Measurements from ENCODE around the gene EEF2K. TPM values are rescaled to one million over a fixed set of nuclear protein-coding genes. Genes with fewer than 3 reads are reported as not detected.
"Not testable (repeated sequence)": the region's sequence is repeated elsewhere in the genome, so short reads cannot be mapped to it uniquely, and the experiment has no call there.

EEF2K gene
- polyA plus RNA-seq, 12 donors, result 33.3 to 93.3 (median 53.7) TPM

DNA sequence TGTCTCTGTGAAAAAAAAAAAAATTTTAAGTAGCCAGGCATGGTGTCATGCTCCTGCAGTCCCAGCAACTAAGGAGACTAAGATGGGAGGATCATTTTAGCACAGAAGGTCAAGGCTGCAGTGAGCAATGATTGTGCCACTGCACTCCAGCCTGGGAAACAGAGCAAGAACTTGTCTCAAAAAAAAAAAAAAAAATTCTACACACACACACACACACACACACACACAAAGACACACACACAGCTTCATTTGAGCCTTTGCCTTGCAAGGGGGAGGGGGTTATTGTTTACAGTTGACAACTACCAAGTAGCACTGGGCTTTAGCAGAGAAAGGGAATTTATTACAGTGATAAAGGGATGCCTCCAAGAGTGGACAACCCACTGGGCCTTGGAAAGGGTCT lies 86.2 kb downstream of the EEF2K start:
- no peak for DNase-seq

DNA sequence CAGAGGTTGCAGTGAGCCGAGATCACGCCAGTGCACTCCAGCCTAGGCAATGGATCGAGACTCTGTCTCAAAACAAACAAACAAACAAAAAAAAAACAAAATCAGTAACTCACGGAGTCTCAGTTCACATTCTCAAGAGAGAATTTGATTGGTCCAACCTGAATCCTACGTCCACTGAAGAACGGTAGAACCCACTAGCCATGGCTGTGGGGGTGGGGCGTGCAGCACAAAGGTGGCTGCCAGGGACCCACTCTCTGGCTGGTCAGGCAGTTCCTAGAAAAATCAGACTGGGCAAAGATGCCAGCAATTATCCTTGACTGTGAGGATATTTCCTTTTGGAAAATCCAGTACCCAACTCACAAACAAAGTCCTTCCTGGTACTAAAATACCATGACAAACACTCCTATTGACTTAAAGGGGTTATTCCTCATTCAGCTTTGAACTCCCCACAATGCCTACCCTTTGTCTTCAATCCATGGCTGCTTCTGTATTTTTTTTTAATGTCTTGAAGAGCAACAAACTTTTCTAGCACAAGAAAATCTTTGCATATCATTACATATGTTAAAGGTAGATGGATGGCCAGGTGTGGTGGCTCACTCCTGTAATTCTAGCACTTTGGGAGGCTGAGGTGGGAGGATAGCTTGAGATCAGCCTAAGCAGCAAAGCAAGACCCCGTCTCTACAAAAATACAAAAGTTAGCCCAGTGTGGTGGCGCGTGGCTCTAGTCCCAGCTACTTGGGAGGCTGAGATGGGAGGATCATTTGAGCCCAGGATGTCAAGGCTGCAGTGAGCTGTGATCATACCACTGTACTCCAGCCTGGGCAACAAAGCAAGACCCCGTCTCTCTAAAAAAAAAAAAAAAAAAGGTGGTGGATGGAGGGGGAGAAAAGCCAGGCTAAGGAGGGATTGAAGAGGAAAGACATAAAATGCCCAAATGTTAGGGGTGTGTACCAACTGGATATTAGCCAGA lies 87.3 kb downstream of the EEF2K start:
- no peak for DNase-seq

DNA sequence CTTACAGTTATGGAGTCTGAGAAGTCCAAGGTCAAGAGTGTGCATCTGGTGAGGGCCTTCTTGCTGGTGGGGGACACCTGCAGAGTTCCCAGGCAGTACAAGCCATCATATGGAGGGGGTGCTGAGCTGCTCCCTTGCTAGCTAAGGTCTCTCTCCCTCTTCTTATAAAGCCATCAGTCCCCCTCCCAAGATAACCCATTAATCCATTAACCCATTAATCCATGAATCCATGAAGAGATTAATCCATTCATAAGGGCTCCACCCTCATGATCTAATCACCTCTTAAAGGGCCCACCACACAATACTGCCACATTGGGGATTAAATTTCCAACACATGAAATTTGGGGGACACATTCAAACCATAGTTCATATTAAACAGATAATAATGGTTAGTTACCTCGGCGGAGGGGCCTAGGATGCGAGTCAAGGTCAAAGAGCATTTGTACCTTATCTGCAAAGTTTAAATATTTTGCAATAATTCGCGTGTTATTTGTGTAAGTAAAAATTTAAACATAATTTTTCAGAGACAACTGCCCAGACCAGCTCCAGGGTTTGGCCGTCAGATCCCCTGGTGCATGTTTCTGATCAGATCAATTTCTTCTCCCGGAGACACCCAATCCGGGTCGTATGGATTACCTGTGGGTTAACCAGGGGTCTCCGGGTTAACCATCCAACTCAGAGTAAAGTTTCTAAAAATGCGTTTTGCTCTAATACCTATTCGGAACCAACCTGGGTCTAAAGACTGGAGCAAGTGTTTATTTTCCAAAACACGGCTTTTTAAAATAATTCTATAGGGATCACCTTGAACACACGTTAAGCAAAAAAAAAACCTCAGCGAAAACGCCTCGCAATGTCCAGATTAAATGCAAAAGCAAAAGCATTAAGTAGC lies 90.4 kb downstream of the EEF2K start:
- DNase-seq, result no peak

DNA sequence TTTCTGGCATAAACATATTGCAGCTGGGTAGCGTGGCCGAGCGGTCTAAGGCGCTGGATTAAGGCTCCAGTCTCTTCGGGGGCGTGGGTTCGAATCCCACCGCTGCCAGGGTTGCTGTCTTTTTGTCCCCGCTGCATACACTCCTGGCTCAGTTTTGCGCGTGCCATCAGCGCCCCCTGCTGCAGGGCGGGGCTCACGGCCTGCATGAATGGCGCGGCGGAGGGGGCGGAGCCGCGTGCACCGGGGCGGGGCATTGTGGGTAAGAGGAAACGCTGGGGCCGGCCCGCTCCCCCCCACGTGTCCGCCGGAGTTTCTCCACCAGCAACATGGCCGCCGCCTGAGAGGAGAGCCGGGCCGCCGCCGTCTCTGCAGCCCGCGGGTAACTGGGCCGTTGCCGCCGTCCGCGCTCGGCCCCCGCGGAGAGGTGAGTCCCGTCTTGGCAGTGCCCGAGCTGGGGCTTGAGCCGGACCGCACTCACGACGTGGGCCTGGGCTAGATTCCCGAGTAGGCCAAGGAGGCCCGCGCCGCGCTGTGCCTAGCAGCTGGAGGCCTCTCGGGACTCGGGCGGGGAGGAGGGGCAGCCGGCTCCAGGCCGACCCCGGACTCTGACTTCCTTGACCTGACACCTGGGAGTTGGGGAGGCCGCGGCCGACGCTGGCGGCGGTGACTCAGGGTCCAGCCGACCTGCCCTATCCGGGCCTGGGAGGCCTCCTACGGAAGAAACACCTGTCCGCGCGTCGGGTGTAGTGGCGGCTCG lies 91.2 kb downstream of the EEF2K start, which contains the start of gene POLR3E:
Gene POLR3E (plus strand): TSS at position 296 of the 757 bp plus-strand sequence. CDS start 5,560 bp downstream, outside the sequence.
- DNase-seq, result peak; percentile 100

DNA sequence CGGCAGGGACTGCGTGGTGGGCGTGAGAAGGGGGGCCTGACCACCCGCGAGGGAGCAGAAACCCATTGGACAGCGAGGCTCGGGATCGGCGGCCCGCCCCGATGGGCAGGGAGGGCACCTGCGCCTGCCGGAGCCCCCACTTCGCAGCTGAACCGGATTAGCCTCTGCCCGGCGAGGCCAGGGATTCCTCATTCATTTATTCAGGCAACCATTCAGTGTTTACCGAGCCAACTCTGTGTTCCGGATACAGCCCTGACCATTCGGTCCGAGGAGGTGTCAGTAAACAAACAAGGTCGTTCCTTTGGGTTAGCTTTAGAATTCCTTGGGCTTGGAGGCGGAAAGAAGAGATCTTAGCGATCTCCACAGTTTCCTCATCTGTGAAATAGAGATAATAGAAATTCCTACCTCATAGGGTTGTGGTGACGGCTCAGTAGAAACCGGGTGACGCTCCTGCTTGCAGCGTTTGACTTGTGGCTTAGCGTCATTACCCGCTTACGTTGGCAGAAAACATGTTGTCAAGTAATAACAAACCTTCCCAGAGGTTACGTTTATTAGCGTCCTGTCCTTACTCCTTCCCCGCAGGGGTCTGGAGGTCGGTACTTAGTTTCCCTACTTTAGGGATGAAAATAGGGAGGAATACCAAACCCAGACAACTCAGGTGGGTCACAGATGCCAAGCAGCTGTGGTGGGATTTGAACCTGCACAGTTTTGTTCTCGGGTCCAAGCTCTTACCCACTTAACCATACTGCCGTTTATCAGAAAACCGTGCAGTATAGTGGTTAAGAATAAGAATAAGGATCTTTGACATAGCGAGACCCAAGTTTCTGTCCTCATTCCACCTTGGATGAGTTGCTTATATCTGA lies 92.0 kb downstream of the EEF2K start:
- peak; percentile 81 for DNase-seq

DNA sequence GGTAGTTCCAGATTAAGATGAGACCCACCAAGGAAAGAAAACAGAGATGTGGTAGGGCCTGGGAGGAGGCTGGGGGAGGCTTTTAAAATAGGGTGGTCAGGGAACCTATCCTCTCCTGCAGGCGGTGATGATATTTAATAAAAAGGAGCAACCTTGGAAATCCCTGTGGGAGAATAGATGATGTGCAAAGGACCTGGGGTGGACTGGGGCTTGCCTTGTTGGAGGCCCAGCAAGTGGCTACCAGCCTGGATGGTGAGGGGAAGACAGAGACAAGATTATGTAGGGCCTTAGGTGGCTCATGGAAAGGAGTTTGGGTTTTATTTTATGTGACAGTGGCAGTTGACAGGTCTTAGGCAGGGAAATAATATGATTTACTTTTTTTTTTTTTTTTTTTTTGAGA lies 93.0 kb downstream of the EEF2K start:
- DNase-seq, result no peak

DNA sequence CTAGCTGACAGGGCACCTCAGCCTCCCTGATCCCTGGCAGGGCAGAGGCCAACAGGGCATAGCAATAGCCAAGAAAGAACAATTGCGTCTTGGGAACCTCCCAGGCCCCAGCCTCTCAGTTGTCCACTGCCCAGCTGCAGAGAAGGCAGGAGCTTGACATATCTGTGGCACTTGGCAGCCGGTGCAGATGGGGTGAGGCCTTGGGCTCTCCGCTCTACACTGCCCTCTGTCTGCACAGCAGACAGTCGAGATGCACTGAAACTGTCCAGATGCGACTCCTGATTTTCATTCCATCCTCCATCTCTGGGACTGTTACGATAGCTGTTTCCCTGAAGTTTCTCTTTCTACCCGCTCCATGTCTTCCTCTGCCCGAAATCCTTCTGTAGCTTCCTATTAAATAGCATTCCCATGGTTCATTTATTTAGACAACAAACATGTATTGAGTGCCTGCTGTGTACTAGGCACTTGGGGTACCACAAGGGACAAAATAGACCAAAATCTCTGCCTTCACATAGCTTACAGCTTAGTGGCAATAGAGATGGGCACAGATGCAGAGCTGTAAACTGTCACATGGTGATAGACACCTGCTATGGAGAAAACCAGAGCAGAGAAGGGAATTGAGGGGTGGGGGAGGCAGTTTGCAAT lies 94.5 kb downstream of the EEF2K start:
- DNase-seq, result peak; percentile 25

DNA sequence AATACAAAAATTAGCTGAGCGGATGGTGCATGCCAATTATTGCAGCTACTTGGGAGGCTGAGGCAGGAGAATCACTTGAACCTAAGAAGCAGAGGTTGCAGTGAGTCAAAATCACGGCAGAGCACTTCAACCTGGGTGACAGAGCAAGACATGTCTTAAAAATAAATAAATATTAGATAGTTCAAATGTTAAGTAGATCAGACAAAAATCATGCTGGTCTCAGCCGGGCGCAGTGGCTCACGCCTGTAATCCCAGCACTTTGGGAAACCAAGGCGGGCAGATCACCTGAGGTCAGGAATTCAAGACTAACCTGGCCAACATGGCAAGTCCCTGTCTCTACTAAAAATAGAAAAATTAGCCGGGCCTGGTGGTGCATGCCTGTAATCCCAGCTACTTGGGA lies 95.3 kb downstream of the EEF2K start:
- not testable (repeated sequence) for DNase-seq

DNA sequence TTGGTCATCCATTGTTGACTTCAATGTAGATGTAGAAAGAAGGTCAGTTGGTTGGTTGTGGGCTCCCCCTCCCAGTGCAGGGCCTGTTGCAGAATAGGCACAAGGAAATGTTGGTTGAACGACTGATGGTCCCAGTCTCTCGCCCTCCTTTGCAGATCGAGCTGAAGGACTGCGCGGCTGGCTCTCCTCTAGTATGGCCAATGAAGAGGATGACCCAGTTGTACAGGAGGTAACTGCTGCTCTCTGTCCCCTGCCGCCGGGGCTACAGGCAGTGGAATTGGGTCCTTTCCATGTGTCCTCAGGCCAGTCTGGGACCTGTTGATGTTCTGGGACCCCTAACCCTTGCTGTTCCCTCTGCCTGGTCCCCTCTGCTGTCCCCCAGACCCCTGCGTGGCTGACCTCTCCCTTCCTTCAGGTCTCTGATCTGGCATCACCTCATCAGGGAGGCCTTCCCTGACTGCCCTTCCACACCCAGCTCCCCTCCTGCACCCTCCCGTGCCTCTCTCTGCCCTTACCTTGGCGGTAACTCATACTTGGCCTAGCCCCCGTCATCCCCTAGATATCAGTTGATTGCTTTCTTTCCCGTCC lies 96.8 kb downstream of the EEF2K start:
- DNase-seq, result no peak

DNA sequence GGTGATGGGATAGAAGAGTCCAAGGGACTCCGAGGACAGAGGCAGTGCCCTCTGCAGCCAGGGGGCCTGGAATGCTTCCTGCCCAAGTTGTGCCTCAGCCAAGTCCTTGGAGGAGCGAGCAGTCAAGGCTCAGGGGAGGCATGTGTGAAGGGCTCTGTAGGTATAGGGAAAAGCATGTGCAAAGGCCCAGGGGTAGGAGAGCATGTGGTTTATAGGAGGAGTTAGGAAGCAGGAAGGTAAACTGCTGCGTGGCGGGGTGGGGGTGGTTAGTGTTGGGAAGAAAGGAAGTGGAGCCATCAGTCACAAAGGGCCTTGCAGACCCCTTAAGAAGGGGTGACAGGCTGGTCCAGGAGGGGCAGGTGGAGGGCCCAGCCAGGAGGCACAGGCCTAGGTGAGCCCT lies 98.3 kb downstream of the EEF2K start:
- no peak for DNase-seq

DNA sequence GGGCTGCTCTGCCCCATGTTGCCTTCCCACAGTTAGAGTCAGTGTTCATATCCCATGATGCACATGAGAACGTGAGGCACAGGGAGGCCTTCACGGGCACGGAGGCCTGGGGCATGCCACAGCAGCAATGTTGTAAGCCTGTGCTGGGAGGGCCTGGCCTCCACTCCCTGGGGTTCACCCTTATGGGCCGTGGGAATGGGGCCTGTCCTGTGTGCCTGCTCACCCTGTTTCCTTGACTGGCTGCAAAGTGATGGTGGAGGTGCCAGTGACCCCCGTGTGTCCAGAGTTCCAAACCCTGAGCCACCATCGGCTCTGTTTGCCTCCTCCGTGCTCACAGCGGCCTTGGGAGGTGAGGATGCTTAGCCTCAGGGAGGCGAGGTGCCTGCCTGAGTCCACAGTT lies 100.7 kb downstream of the EEF2K start:
- no peak for DNase-seq

DNA sequence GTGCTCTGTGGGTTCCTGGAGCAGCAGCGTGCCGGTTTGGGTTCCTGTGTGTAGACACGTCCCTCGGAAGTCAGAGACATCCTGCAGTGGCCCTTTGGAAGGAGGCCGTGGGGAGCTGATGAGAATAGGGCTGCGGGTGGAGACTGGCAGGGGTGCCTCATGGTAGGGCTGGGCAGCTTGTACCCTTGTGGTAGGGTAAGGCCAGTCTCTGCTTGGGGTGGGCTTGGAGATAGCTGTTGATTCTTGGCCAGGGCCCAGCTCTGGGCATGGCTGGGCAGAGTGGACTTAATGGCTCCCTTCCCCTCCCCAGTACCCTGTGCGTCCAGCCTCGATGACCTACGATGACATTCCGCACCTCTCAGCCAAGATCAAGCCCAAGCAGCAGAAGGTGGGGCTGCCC lies 101.8 kb downstream of the EEF2K start:
- DNase-seq, result no peak

DNA sequence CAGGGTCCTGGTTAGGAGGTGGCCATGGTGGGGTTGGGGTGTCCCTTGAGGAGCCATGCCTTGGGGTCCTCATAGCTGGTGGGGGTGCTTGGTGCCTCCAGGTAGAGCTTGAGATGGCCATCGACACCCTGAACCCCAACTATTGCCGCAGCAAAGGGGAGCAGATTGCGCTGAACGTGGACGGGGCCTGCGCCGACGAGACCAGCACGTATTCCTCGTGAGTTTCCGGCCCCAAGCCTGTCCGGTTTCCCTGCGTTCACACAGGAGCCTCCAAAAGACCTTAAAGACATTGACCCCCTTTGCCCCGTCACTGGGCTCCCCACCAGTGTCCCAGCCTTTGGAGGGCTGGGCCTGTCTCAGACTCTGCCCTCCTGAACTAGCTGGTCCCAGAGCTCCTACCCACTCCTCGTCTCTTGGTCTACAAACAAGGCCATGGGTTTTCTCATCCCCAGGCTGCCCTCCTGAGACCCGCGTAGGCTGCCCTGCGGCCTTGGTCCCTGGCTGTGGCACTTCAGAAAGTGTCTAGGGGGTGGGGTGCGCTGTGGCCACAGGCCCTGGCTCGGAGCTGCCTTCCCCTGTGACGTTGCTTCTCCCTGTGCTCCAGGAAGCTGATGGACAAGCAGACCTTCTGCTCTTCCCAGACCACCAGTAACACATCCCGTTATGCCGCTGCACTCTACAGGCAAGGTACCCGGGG lies 102.9 kb downstream of the EEF2K start:
- DNase-seq, result no peak

DNA sequence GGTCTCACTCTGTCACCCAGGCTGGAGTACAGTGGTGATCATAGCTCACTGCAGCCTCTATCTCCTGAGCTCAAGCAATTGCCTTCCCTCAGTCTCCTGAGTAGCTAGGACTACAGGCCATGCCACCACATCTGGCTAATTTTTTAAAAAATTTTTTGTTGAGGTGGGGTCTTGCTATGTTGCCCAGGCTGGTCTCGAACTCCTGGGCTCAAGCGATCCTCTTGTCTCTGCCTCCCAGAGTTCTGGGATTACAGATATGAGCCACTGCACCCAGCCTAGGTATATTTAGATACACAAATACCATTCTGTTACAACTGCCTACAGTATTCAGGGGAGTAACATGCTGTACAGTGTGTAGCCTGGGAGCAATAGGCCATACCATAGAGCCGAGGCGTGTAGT lies 105.4 kb downstream of the EEF2K start:
- DNase-seq, result no peak

DNA sequence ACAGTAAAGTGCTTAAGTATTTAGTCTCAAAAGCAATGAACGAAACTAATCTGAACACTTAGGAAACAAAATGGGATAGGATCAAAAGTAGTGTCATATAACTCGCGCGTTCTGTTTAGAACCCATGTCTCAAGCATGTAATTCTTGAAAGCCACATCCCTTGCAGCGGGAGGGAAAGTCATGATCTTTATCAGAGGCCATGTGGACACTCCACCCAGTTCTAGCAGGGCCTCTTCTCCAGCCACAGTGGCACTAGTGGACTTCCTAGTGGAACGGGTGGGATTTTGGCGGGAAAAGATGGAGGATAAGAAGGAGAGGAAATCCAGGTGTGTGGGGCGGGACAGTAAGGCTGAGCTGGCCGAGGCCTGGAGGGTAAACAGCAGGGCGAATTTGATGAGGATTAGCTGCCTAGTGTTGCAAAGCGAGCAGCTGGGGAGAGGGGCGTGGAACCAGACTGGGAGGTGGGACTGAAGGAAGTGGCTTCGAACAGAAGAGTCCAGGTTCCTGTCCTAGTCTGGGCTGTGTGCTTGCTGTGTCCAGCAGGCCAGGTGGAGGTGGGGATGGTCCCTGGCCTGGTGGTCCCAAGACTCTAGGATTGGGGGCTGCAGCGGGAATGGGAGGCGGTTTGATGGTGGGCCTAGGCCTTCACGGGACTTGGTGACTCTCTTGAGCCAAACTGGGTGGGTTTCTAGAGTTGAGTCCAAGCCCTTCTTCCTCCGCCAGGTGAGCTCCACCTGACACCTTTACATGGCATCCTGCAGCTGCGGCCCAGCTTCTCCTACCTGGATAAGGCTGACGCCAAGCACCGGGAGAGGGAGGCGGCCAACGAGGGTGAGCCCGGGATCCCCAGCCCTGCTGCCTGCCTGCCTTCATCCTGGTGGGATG lies 107.1 kb downstream of the EEF2K start:
- DNase-seq, result no peak

DNA sequence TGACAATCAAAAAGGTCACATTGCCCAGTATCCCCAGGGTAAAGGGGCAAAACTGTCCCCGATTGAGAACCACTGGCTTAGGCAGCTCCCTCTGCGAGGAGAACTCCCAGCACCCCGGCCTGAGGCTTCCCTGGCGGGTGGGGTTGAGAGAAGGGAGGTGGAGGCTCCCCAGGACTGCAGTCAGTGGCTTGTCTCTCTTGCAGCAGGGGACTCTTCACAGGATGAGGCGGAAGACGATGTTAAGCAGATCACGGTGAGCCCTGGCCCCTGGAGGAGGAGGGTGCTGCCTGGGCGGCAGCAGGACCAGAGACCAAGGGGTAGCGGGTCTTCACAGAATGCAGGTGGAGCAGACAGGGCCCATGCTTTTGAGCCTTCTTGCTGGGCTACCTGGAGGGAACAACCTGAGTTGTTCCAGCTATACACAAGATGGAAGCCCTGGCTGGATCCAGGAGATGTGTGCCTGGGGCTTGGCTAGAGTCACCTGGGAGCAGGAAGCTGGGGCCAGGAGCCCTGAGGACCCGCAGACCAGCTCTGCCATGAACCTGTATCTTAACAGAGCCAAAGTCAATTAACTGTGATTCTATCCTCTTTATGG lies 107.9 kb downstream of the EEF2K start:
- DNase-seq, result no peak

All from muscle of arm (tissue), 12 donors.